SKM-1 treated with dmso at 0.1 percent for 144 hours (cell line): ENCODE measurements around the gene CISD1.
A peak's percentile ranks its signal among the peaks of the same experiment; 100 is the strongest.

Experiments
- DNase-seq: peaks from one replicate; lab custom pipeline; 2025; ENCODE audit not compliant: unreplicated experiment; lab: John Stamatoyannopoulos, UW

CISD1 gene

DNA sequence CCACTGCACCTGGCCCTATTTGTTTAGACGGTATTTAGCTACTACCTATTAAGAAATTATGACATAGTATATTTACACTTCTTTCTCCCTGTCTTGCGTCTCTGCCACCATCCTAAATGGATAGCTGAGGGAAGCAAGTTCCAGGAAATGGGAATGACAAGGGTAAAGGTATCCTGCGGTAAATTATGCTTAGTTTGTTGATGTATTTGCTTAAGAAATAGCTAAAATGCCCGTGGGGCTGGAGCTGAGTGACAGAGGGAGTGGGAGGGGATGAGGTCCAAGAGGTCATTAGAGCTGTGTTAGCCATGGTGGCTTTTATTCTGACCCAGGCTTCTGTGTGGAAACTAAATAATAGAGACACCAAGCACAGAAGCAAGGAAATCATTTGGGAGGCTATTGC is 36.9 kb downstream of the CISD1 start:
- no peak for DNase-seq

DNA sequence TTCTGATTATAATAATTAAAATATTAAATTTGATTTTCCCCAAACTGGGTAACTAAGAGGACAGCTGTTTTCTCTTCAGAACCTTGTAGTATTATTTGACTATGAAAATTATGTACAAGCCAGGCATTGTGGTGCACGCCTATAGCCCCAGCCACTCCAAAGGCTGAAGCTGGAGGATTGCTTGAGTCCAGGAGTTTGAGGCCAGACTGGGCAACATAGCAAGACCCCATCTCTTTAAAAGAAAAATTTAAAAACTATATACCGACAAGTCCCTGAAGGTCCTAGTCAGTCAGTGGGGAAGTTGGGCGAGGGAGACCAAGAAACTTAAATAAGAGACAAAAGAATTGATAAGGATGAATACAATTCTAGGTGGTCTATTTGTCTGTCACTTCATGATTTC is 38.7 kb downstream of the CISD1 start:
- no peak for DNase-seq

DNA sequence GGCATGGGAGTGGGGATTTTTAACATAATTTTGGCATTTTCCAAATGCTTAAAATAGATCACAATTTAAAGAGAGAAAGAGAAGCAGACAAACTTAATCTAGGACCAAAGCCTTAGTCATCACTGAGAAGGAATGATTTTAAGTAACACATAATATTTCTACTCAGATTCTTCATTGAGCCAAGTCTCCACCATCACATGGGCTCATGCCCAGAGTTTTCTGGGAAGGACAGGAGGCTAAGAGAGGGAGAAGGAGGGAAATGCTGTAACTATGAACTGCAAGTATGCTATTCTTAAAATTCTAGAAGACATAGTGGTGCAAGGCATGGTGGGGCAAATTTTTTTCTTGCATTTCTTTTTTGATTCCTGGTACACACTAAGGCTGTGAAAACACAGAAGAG is 42.1 kb downstream of the CISD1 start:
- no peak for DNase-seq

DNA sequence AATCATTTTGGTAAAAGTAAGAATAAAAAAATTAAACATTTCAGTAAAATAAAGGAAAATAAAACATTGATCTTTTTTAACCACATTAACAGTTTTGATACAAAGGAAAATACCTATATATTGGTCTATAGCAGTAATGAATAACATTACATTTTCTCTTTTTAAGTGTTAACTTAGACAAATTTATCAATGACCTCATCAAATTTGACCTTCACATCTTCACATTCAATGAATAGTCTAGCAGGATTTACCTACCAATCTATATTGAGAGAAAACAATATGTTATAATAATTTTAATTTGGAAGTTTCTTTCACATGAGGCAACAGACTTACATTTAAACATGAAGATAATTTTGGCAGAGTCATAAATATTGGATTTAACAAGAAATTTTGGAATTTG is 47.9 kb downstream of the CISD1 start:
- no peak for DNase-seq

DNA sequence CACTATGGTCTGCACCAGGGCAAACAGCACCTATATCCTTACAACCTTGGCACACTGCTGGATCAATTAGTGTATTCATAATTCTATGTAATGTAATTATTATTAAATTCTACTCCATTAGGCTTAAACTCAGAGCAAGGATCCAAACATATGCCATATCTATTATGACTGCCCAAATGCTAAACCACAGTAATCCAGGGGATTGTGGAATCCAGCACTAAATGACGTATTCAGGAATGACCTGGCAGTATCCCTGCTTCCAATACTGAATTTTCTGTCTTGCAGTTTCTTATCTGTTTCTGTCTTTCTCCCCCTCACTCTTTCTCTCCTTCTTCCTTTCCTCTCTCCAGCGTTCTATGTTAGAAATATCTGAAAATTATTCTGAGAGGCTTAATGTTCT is 49.4 kb downstream of the CISD1 start:
- no peak for DNase-seq

DNA sequence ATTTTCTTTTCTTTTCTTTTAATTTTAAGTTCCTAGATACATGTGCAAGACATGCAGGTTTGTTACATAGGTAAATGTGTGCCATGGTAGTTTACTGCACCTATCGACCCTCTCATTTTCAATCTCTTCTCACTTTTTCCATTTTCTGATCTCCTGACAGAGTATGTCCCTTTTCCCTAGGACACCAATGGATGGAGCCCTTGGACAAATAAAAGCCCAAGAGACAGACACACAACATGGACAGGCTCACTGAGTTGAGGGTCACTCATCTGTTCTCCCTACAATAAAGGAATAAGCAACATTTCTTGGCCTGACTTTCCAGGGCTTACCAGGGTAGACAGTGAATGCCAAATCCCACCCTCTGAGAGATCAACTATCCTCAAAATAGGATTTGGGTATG is 50.6 kb downstream of the CISD1 start:
- DNase-seq, result no peak

DNA sequence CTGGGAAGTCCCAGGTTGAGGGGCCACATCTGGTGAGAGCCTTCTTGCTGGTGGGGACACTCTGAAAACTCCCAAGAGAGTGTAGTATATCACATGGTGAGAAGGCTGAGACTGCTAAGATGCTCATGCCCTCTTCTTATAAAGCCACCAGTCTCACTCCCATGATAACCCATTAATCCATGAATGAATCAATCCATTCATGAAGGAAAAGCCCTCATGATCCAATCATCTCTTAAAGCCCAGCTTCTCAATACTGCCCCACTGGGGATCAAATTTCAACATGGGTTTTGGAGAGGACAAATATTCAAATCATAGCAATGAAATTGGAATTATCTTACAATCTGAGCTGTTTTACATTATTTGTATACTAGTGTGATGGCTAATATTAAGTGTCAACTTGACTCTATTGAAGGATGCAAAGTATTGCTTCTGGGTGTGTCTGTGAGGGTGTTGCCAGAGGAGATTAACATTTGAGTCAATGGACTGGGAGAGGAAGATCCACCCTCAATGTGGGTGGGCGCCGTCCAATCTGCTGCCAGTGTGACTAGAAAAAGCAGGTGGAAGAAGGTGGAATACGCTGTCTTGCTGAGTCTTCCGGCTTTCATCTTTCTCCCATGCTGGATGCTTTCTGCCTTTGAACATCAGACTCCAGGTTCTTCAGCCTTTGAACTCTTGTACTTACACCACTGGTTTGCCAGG is 51.5 kb downstream of the CISD1 start:
- DNase-seq, result no peak

DNA sequence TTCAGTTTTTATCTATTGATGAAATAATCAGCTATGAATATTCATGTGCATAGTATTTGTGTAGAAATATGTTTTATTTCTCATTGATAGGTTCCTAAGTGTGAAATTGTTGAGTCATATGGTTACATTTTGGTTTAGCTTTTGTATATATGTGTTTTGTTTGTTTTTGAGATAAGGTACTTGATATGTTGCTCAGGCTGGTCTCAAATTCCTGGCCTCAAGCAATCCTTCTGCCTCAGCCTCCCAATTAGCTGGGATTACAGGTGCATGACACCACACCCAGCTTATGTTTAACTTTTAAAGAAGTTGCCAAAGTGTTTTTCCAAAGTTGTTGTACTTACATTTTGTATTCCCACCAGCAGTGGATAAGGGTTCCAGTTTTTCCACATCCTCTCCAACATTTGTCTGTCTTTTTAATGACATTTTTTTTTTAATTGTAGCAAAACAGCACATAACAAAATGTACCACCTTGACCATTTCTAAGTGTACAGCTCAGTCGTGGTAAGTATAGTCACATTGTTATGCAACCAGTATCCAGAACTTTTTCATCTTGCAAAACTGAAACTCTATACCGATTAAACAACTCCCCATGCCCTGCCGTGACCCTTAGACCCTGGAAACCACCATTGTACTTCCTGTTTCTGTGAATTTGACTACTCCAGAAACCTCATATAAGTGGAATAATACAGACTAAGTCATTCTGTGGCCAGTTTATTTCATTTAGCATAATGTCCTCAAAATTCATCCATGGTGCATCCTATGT is 53.3 kb downstream of the CISD1 start:
- peak; percentile 92 for DNase-seq

DNA sequence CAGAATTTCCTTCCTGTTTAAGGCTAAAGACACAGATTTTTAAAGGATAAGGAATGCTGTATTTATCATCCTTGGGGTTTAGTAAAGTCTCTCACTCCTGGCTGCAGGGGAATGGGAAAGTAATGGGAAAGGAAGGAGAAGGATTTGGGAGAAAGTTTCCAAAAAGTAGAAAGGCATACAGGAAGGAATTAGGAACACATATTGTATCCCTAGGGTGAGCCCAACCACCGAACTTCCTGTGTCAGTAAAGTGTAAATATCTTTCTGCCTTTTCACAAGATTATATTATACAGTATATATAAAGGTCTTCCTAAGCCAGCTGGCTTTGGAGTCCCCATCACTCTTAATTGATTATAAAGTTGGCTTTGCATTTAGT is 53.9 kb downstream of the CISD1 start:
- no peak for DNase-seq

DNA sequence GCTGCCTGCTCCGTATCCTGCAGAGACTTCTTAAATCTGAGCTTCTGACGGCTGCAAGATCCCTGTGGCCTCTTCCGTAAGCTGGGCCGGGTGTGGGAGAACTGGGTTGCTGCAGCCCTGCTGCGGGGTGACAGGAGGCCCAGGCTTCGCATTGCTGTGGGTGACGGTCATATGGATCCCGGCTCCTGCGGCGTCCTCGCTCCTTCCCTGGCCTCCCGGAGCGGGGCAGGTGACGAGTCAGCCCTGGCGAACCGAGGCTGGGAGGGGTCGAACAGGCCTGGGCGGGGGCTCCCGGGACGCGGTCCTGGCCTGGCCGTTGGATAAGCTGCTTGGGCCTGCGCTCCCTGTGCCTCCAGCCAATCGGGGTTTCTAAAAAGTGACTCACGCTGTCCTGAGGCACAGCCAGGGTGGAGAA is 58.0 kb downstream of the CISD1 start:
- DNase-seq, result no peak

DNA sequence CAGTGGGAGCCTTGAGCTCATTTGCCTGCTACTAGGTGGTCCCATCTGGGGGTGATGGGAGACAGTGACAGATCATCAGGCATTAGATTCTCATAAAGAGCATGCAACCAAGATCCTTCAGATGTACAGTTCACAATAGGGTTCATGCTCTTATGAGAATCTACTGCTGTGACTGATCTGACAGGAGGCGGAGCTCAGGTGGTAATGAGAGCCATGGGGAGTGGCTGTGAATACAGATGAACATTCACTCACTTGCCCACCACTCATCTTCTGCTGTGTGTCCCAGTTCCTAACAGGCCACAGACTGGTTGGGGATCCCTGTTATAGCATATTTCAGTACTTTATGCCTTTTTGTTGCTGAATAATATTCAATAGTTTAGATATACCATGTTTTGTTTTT is 59.3 kb downstream of the CISD1 start:
- no peak for DNase-seq

DNA sequence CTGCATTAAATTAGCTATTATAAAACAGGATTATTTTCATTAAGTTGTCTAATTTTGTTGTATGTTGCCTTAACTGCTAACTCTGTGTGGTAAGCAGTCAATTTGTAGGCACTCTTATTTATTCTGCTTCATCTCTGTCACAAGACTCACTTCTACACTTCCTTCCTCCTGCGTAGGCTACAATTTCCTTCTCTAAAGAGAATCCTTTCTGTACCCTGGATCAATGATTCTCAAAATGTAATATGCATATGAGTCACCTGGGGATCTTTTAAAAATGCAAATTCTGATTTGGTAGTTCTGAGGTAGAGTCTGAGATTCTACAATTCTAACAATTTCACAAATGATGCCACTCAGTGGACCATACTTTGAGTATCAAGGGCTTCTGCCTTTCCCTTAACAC is 61.5 kb downstream of the CISD1 start:
- DNase-seq, result no peak

DNA sequence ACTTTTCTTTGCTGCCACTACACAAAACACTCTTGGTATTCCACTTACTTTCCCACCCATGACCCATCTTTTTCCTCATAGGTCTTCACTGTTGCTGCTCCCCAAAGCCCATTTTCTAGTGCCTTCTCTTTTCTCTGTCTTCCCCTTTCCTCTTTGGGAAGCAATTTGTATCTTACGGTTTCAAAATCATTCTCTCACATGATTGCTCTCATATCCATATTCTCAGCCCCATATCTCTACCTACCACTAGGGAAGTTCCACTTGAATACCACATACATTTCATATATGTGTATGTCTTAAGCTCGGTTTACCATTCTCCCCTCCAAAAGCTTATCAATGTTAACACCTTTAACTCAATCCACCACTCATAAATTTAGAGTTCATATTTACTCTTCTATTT is 62.7 kb downstream of the CISD1 start:
- DNase-seq, result no peak

DNA sequence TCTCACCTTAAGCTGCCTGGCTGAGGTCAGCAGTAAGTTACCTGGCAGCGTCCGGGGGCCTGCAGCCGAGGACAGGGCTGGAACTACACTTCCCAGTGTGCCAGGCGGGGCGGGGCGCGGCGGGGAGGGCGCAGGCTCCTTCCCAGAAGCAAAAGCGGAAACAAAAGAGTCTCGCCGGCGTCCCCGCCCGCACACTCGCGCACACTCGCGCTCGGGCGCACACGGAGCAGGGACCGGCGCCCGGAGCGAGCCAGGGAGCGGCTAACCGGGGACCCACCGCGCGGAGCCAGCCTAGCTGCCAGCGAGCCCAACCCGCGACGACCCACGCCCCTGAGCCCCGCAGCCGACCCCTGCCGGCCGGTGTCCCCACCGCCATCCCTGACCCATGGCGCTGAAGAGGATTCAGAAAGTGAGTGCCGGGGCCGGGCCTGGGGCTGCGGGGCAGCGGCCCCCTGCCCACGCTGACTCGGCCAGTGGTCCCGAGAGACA is 65.9 kb downstream of the CISD1 start, which contains the start of gene UBE2D1:
Gene UBE2D1, plus strand, starts transcription at position 190 of the 489 bp plus-strand sequence. Its CDS starts 196 bp downstream, at position 386.
- DNase-seq, result peak; percentile 83

DNA sequence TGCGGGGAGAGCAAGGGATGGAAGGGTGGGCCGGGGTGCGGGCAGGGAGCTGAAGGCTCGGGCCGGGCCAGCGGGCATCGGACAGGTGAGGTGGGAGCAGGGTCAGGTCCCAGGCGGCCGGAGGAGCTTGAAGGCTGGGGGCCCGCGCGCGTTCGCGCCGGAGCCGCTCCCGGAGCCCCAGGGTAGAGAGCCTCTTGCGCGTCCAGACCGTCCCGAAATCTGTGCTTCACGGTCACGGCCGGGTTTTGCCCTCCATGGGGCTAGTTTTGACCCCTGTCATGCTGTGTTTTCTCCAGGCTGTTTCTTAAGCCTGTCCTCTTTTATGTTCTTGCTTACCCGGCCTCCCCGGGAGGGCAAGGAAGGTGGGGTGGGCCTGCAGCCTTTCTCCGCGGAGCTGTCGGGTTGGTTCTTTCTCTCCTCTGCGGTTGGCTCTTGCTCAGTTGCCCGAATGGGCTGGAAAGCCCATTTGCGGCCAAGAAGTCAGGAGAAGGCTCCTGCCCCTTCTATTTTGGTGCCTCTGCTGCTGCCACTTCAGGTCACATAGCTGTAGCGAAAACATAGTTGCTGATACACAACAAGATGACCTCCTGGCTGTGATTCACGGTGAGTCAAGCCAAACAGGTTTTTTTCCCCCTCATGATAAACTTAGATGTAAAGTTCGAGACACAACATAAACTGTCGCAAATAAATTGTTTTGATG is 66.5 kb downstream of the CISD1 start:
- no peak for DNase-seq

DNA sequence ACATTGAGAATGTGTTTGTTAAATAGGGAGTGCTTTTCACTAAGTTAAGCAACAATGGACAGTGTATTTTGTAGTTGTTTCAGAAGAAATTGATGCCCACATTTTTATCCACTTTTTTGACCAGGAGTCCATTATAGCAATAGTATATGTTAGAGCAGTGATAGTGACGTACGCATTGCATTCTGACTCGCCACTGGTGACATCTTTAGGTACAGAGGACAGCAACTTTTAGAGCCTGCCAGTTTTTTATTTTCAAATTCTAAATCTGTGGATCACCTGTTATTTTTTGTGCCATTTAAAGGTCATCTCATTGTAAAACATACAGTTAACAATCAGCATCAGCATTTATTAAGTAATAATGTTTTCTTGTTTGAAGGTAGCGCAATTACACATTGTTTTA is 67.3 kb downstream of the CISD1 start:
- DNase-seq, result no peak
